HepG2 (cell line): ENCODE results near the gene SDK2. TPM values are rescaled to one million over a fixed set of nuclear protein-coding genes. Genes with fewer than 3 reads are reported as not detected.
A peak's percentile ranks its signal among the peaks of the same experiment; 100 is the strongest.

Experiments
- ATAC-seq: fragments of 200-7000 bp; cut with Tn5 transposase; 3 replicates; pipeline ENCODE4 v1.9.1; 2020; ENCODE audit warnings: mild to moderate bottlenecking, moderate library complexity
- BruUV-seq: library from RNA; stranded (reverse); fragments of 400-500 nt; replicated peaks from 2 replicates; lab custom pipeline; 2021; lab: Mats Ljungman, UMichigan
- CTCF ChIA-PET: fragments of 300-600 bp; formaldehyde crosslinking; extraction: SDS; loops from one replicate; lab custom pipeline; 2021; ENCODE audit warnings: low total read pairs, inconsistent platforms, low intra/inter-chr PET ratio; lab: Yijun Ruan, JAX
- POLR2A ChIA-PET: fragments of 350-600 bp; sonication (Branson Sonifier 250); formaldehyde crosslinking; loops from one replicate; lab custom pipeline; 2020; ENCODE audit warnings: antibody characterized with exemption, inconsistent platforms; lab: Yijun Ruan, JAX
- DNase-seq: peaks from one replicate; pipeline ENCODE4 v3.0.0-alpha.2; 2015; ENCODE audit warnings: low spot score
- FAIRE-seq: peaks from 3 replicates; lab custom pipeline; 2011; peaks lifted over from hg19 to GRCh38; lab: Jason Lieb, UNC
- H2AFZ ChIP-seq: one replicate; pipeline ENCODE4 v1.6.1; 2011; ENCODE audit warnings: low read length, inconsistent platforms
- H3K27ac ChIP-seq: fragments of 300-600 bp; 3 replicates; pipeline ENCODE4 v1.8.0; 2011; ENCODE audit warnings: mixed run types, mild to moderate bottlenecking, mixed read lengths, low read length, inconsistent platforms; ENCODE audit not compliant: insufficient read depth; ENCODE audit errors: extremely low read length
- H3K27me3 ChIP-seq, 2 experiments: fragments of 200-600 bp in 1 of 2; 2 replicates in 1 of 2; 3 replicates in 1 of 2; pipeline versions ENCODE4 v1.6.0 to v1.8.0; 2011; ENCODE audit warnings: low read length in 2 of 2, mild to moderate bottlenecking in 2 of 2, moderate library complexity in 2 of 2, inconsistent platforms in 1 of 2; ENCODE audit not compliant: insufficient read depth in 2 of 2, control insufficient read depth in 1 of 2
- H3K36me3 ChIP-seq, 2 experiments: fragments of 200-600 bp in 1 of 2; replicated peaks in 1 of 2; 2 replicates in 1 of 2; 3 replicates in 1 of 2; pipeline versions ENCODE4 v1.5.1 to v1.8.0; 2011; ENCODE audit warnings: low read length in 2 of 2, inconsistent platforms in 1 of 2; ENCODE audit not compliant: insufficient read depth in 2 of 2, control insufficient read depth in 1 of 2
- H3K4me1 ChIP-seq: 2 replicates; pipeline ENCODE4 v1.5.1; 2012; ENCODE audit warnings: low read length, inconsistent platforms; ENCODE audit not compliant: insufficient read depth
- H3K4me2 ChIP-seq: 2 replicates; pipeline ENCODE4 v1.6.0; 2011; ENCODE audit warnings: low read depth, low read length, inconsistent platforms
- H3K4me3 ChIP-seq, 3 experiments: fragments of 200-600 bp in 1 of 3; sonication (generic), shearing (Covaris generic) in 1 of 3; replicated peaks in 1 of 3; 2 replicates each; pipeline ENCODE4 v1.5.1; 2011 to 2016; ENCODE audit warnings: low read length in 3 of 3, inconsistent platforms in 2 of 3, low read depth in 2 of 3, mild to moderate bottlenecking in 2 of 3, control low read depth in 1 of 3, mixed read lengths in 1 of 3; ENCODE audit not compliant: insufficient read depth in 1 of 3
- H3K79me2 ChIP-seq: one replicate; pipeline ENCODE4 v1.6.1; 2011; ENCODE audit warnings: low read length, inconsistent platforms; ENCODE audit not compliant: insufficient read depth
- H3K9ac ChIP-seq: 2 replicates; pipeline ENCODE4 v1.6.0; 2011; ENCODE audit warnings: mild to moderate bottlenecking, low read depth, low read length, inconsistent platforms; ENCODE audit not compliant: insufficient read depth
- H3K9me3 ChIP-seq: 2 replicates; pipeline ENCODE4 v1.5.1; 2012; ENCODE audit warnings: mild to moderate bottlenecking, low read length
- H4K20me1 ChIP-seq: 2 replicates; pipeline ENCODE4 v1.6.0; 2011; ENCODE audit warnings: inconsistent platforms, mild to moderate bottlenecking, low read length, moderate library complexity; ENCODE audit not compliant: insufficient read depth
- ELF1 ChIP-seq: sonication (generic); formaldehyde crosslinking; IDR thresholded peaks from 2 replicates; pipeline ENCODE4 v1.4.0; 2020; ENCODE audit warnings: missing genetic modification reagents
- MBNL3 ChIP-seq: fragments of 250-450 bp; sonication (Bioruptor Pico); conservative IDR thresholded peaks from 2 replicates; pipeline ENCODE4 v1.8.0; 2022; ENCODE audit warnings: mild to moderate bottlenecking, inconsistent platforms
- NFIB ChIP-seq: sonication (generic); formaldehyde crosslinking; IDR thresholded peaks from 2 replicates; pipeline ENCODE4 v1.9.0; 2021; ENCODE audit warnings: missing genetic modification reagents, mild to moderate bottlenecking, borderline replicate concordance
- PCBP2 ChIP-seq: fragments of 200-400 bp; formaldehyde crosslinking; optimal IDR thresholded peaks from 2 replicates; pipeline ENCODE3; 2018; ENCODE audit warnings: low read length, low read depth; ENCODE audit not compliant: poor library complexity, severe bottlenecking
- RBM22 ChIP-seq: fragments of 200-400 bp; formaldehyde crosslinking; optimal IDR thresholded peaks from 2 replicates; pipeline ENCODE3; 2017; ENCODE audit warnings: mild to moderate bottlenecking, low read length, moderate library complexity
- RFX1 ChIP-seq: fragments of 450-650 bp; IDR thresholded peaks from 2 replicates; pipeline ENCODE4 v1.6.1; 2017
- TARDBP ChIP-seq: sonication (generic); formaldehyde crosslinking; IDR thresholded peaks from 2 replicates; pipeline ENCODE4 v1.8.0; 2022; ENCODE audit warnings: mild to moderate bottlenecking, missing genetic modification reagents
- WGBS: methylation state at CpG from one replicate; pipeline ENCODE4 v1.1.6; 2017; ENCODE audit warnings: low lambda C conversion rate; 5-methylcytosine and 5-hydroxymethylcytosine counted together
- in situ Hi-C: cut with HindIII; loops from 2 replicates; pipeline ENCODE4 v1.10.0; 2017; ENCODE audit warnings: low pct_unique_long_range_greater_than_20kb; ENCODE audit not compliant: extremely low pct_ligation_motif_present
- intact Hi-C: fragments of 100-400 bp; cut with micrococcal nuclease; formaldehyde crosslinking; loops from one replicate; pipeline ENCODE4 v1.10.0; 2022; ENCODE audit not compliant: unreplicated experiment
- polyA plus RNA-seq, 8 experiments: library from polyadenylated mRNA; depleted of rRNA in 3 of 8; stranded (reverse) in 7 of 8; unstranded in 1 of 8; fragments of >200 nt; fragmentation: Illumina TruSeq in 4 of 8; extraction: Trizol in 4 of 8; gene quantifications; 2 replicates each; pipeline versions ENCODE4 v1.2.1 to v1.2.3, GENCODE V29; 2011 to 2016; ENCODE audit warnings: low read depth in 4 of 8, missing spikeins in 1 of 8, mixed read lengths in 1 of 8; ENCODE audit not compliant: insufficient read depth in 1 of 8
- total RNA-seq, 5 experiments: library from RNA; depleted of rRNA; stranded (reverse); fragments of >200 nt; fragmentation: Illumina TruSeq; extraction: Trizol; gene quantifications; 2 replicates each; pipeline ENCODE4 v1.2.3, GENCODE V29; 2016; ENCODE audit warnings: low read depth in 1 of 5
- TF ChIP-seq, protein P1 (sequence below): sonication (generic); formaldehyde crosslinking; conservative IDR thresholded peaks from 2 replicates; pipeline ENCODE4 v1.8.0; 2022; ENCODE audit warnings: low read depth, missing genetic modification reagents
- TF ChIP-seq, protein P2 (sequence below): sonication (generic); formaldehyde crosslinking; IDR thresholded peaks from 2 replicates; pipeline ENCODE4 v1.4.0; 2020; ENCODE audit warnings: mild to moderate bottlenecking, missing genetic modification reagents
- TF ChIP-seq, protein P3 (sequence below): sonication (generic); formaldehyde crosslinking; IDR thresholded peaks from 2 replicates; pipeline ENCODE4 v1.4.0; 2020; ENCODE audit warnings: missing genetic modification reagents, borderline replicate concordance

Gene SDK2
- total and polyA plus RNA-seq, 2 of the 13 experiments (the other 11 are each of a cell fraction or from before 2014, with no cell fraction given): not detected

DNA sequence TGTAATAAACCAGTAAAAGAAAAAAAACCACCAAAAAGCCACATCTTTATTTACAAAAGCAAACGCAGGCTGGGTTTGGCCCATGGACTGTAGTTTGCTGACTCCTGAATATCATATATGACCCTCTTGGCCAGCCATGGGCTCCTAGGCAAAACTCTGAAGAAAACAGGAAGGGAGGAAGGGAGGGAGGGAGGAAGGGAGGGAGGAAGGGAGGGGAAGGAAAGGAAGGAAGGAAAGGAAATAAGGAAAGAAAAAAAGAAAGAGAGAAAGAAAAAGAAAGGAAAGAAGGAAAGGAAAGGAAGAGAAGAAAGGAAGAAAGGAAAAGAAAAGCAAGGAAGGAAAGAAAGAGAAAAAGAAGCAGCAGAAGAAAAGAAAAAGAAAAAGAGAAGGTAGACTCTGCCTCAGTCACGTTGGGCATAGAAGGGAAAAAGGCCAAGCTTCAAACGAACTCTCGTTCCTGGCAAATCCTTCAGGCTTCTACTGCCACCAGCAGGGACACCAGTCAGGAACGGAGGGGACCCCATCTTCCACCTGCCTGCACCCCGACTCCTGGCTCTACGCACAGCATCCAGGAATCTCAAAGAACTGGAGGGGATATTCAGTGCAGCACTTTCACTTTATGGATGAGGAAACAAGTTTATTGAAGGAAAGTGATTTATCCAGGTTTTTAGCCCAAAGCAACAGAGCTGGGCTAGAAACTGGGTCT is 354.5 kb downstream of the SDK2 start:
- POLR2A ChIA-PET: interaction anchor here (0.9 to 5.1 kb wide), 6 partner anchors 10 to 36 kb away, joined by 3 to 45 read pairs (median 28); partner anchors contain the start of gene CPSF4L
- 0 out of 2 replicates have a peak, but pooled peaks have one; percentile 0 for TF ChIP-seq RFX1
- TF ChIP-seq NFIB (CRISPR knock-in tag): no peak
- peak; percentile 58 for TF ChIP-seq RBM22
- peak; percentile 97 for TF ChIP-seq PCBP2
- TF ChIP-seq MBNL3: no peak
- TF ChIP-seq TARDBP (CRISPR knock-in tag): no peak
- TF ChIP-seq, protein P1, sequence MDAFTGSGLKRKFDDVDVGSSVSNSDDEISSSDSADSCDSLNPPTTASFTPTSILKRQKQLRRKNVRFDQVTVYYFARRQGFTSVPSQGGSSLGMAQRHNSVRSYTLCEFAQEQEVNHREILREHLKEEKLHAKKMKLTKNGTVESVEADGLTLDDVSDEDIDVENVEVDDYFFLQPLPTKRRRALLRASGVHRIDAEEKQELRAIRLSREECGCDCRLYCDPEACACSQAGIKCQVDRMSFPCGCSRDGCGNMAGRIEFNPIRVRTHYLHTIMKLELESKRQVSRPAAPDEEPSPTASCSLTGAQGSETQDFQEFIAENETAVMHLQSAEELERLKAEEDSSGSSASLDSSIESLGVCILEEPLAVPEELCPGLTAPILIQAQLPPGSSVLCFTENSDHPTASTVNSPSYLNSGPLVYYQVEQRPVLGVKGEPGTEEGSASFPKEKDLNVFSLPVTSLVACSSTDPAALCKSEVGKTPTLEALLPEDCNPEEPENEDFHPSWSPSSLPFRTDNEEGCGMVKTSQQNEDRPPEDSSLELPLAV (CRISPR knock-in tag): no peak
- no peak for TF ChIP-seq ELF1 (CRISPR knock-in tag)
- TF ChIP-seq, protein P2, sequence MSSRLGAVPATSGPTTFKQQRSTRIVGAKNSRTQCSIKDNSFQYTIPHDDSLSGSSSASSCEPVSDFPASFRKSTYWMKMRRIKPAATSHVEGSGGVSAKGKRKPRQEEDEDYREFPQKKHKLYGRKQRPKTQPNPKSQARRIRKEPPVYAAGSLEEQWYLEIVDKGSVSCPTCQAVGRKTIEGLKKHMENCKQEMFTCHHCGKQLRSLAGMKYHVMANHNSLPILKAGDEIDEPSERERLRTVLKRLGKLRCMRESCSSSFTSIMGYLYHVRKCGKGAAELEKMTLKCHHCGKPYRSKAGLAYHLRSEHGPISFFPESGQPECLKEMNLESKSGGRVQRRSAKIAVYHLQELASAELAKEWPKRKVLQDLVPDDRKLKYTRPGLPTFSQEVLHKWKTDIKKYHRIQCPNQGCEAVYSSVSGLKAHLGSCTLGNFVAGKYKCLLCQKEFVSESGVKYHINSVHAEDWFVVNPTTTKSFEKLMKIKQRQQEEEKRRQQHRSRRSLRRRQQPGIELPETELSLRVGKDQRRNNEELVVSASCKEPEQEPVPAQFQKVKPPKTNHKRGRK (CRISPR knock-in tag): peak; percentile 99
- TF ChIP-seq, protein P3, sequence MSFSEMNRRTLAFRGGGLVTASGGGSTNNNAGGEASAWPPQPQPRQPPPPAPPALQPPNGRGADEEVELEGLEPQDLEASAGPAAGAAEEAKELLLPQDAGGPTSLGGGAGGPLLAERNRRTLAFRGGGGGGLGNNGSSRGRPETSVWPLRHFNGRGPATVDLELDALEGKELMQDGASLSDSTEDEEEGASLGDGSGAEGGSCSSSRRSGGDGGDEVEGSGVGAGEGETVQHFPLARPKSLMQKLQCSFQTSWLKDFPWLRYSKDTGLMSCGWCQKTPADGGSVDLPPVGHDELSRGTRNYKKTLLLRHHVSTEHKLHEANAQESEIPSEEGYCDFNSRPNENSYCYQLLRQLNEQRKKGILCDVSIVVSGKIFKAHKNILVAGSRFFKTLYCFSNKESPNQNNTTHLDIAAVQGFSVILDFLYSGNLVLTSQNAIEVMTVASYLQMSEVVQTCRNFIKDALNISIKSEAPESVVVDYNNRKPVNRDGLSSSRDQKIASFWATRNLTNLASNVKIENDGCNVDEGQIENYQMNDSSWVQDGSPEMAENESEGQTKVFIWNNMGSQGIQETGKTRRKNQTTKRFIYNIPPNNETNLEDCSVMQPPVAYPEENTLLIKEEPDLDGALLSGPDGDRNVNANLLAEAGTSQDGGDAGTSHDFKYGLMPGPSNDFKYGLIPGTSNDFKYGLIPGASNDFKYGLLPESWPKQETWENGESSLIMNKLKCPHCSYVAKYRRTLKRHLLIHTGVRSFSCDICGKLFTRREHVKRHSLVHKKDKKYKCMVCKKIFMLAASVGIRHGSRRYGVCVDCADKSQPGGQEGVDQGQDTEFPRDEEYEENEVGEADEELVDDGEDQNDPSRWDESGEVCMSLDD (CRISPR knock-in tag): peak; percentile 76; the same call in 1 of the 2 replicates
- TF ChIP-seq, all 625 proteins: peak for 5
- FAIRE-seq: no peak
- peak overlapping the region; percentile 75 for H3K27ac ChIP-seq
- CTCF ChIA-PET: no interaction called here
- H3K27me3 ChIP-seq: no peaks in the 10 kb centered on the region
- H3K4me1 ChIP-seq: peaks cover 79% of the 10 kb centered on the region
- H3K4me3 ChIP-seq: no peak overlapping the region; a peak in 2 of 6 replicates
- in situ Hi-C loops (loop anchor here (25.0 kb wide), 1 partner anchor 1148 kb away; the partner anchor contains the start of gene GPRC5C), intact Hi-C loops (loop anchor here (1.0 to 2.0 kb wide), 2 partner anchors 17 to 27 kb away; no protein-coding TSS in a partner anchor)
- H3K36me3 ChIP-seq: peaks cover 25 to 34% of the 10 kb centered on the region in 2 experiments
- WGBS: 71% methylated on average over 7 of the region's 7 CpGs
- H4K20me1 ChIP-seq: peaks cover 29% of the 10 kb centered on the region; the same call in 1 of the 2 replicates
- peak overlapping the region; percentile 51 for H3K9ac ChIP-seq
- DNase-seq: no peak
- H2AFZ ChIP-seq: no peak overlapping the region
- no peak for ATAC-seq
- H3K9me3 ChIP-seq: no peaks in the 10 kb centered on the region
- BruUV-seq: no TSS peak
- H3K4me2 ChIP-seq: peak overlapping the region; percentile 73
- peaks cover 63% of the 10 kb centered on the region for H3K79me2 ChIP-seq
